Fibroblast of lung (primary cell): ENCODE data around the gene RCOR1. TPM values are rescaled to one million over a fixed set of nuclear protein-coding genes. Genes with fewer than 3 reads are reported as not detected.
A peak's percentile ranks its signal among the peaks of the same experiment; 100 is the strongest.
"Not testable (repeated sequence)": the region's sequence is repeated elsewhere in the genome, so short reads cannot be mapped to it uniquely, and the experiment has no call there.

Source experiments
- DNase-seq, 2 donors: peaks; one replicate each; pipeline versions ENCODE4 v3.0.0 to v3.0.0-alpha.2; 2010; ENCODE audit warnings: low read depth in 2 of 2
- H2AFZ ChIP-seq: 2 replicates; pipeline ENCODE4 v1.5.1; 2012; ENCODE audit warnings: low read length, control low read depth, inconsistent platforms
- H3K27ac ChIP-seq: 2 replicates; pipeline ENCODE4 v1.5.1; 2011; ENCODE audit warnings: low read length, control low read depth; ENCODE audit not compliant: insufficient read depth
- H3K27me3 ChIP-seq: 2 replicates; pipeline ENCODE4 v1.5.1; 2011; ENCODE audit warnings: mild to moderate bottlenecking, low read length; ENCODE audit not compliant: control insufficient read depth, insufficient read depth
- H3K36me3 ChIP-seq: 2 replicates; pipeline ENCODE4 v1.5.1; 2011; ENCODE audit warnings: low read length; ENCODE audit not compliant: control insufficient read depth, insufficient read depth
- H3K4me1 ChIP-seq: 2 replicates; pipeline ENCODE4 v1.5.1; 2011; ENCODE audit warnings: low read length; ENCODE audit not compliant: control insufficient read depth, insufficient read depth; ENCODE audit errors: extremely low read depth
- H3K4me2 ChIP-seq: 2 replicates; pipeline ENCODE4 v1.5.1; 2011; ENCODE audit warnings: low read length, control low read depth; ENCODE audit not compliant: insufficient read depth; ENCODE audit errors: extremely low read depth
- H3K4me3 ChIP-seq, 4 experiments: fragments of 200-600 bp in 1 of 4; sonication (generic) in 1 of 4; replicated peaks in 1 of 4; 2 replicates each; pipeline ENCODE4 v1.5.1; 2011 to 2016; ENCODE audit warnings: low read length in 4 of 4, low read depth in 3 of 4, mild to moderate bottlenecking in 3 of 4, control low read depth in 2 of 4, inconsistent platforms in 1 of 4, mixed read lengths in 1 of 4; ENCODE audit not compliant: insufficient read depth in 1 of 4; ENCODE audit errors: control extremely low read depth in 1 of 4
- H3K79me2 ChIP-seq: 2 replicates; pipeline ENCODE4 v1.5.1; 2012; ENCODE audit warnings: mild to moderate bottlenecking, low read length, inconsistent platforms; ENCODE audit not compliant: control insufficient read depth, insufficient read depth
- H3K9ac ChIP-seq: 2 replicates; pipeline ENCODE4 v1.5.1; 2011; ENCODE audit warnings: mild to moderate bottlenecking, low read length, control low read depth; ENCODE audit not compliant: insufficient read depth
- H3K9me3 ChIP-seq: 2 replicates; pipeline ENCODE4 v1.5.1; 2012; ENCODE audit warnings: low read depth, low read length; ENCODE audit not compliant: control insufficient read depth, insufficient read depth
- H4K20me1 ChIP-seq: 2 replicates; pipeline ENCODE4 v1.5.1; 2011; ENCODE audit warnings: low read length; ENCODE audit not compliant: control insufficient read depth, insufficient read depth; ENCODE audit errors: extremely low read depth
- EZH2 ChIP-seq: IDR thresholded peaks from 2 replicates; pipeline ENCODE4 v1.5.1; 2012; ENCODE audit warnings: low read length, control low read depth, mild to moderate bottlenecking; ENCODE audit errors: missing control alignments
- polyA plus RNA-seq, 2 donors: library from polyadenylated mRNA; depleted of rRNA in 1 of 2; stranded (reverse) in 1 of 2; unstranded in 1 of 2; fragments of >200 nt; gene quantifications; 2 replicates each; pipeline ENCODE4 v1.2.1, GENCODE V29; 2011 to 2012; ENCODE audit warnings: missing spikeins in 1 of 2
- total RNA-seq: library from RNA; depleted of rRNA; stranded (reverse); fragments of >200 nt; gene quantifications from 2 replicates; pipeline ENCODE4 v1.2.1, GENCODE V29; 2014
- TF ChIP-seq, protein P1 (sequence below), 2 donors: IDR thresholded peaks in 1 of 2; conservative IDR thresholded peaks in 1 of 2; 1 replicate in 1 of 2; 2 replicates in 1 of 2; pipeline ENCODE4 v1.5.1; 2011 to 2012; ENCODE audit warnings: low read length in 2 of 2, control low read depth in 1 of 2, inconsistent platforms in 1 of 2, low read depth in 1 of 2, mild to moderate bottlenecking in 1 of 2

The RCOR1 gene
- total and polyA plus RNA-seq, 2 donors (not counting 1 experiment from before 2014, with no cell fraction given): 11.4 to 19.6 TPM

DNA sequence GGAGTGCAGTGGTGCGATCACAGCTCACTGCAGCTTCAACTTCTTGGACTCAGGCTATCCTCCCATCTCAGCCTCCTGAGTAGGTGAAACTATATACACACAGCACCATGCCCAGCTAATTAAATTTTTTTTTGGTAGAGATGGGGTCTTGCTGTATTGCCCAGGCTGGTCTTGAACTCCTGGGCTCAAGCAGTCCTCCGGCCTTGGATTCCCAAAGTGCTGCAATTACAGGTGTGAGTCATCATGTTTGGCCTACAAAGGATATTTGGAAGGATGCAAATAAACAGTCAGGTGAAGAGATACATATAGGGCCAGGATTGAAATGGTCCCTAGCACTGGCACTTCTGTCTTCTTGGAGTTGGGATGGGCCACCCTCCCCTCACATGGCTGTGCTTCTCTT is 23.9 kb downstream of the RCOR1 start:
- H3K9me3 ChIP-seq: no peaks in the 10 kb centered on the region
- H3K27ac ChIP-seq: no peak overlapping the region
- H3K9ac ChIP-seq: no peak overlapping the region
- TF ChIP-seq EZH2: no peak
- TF ChIP-seq, protein P1, sequence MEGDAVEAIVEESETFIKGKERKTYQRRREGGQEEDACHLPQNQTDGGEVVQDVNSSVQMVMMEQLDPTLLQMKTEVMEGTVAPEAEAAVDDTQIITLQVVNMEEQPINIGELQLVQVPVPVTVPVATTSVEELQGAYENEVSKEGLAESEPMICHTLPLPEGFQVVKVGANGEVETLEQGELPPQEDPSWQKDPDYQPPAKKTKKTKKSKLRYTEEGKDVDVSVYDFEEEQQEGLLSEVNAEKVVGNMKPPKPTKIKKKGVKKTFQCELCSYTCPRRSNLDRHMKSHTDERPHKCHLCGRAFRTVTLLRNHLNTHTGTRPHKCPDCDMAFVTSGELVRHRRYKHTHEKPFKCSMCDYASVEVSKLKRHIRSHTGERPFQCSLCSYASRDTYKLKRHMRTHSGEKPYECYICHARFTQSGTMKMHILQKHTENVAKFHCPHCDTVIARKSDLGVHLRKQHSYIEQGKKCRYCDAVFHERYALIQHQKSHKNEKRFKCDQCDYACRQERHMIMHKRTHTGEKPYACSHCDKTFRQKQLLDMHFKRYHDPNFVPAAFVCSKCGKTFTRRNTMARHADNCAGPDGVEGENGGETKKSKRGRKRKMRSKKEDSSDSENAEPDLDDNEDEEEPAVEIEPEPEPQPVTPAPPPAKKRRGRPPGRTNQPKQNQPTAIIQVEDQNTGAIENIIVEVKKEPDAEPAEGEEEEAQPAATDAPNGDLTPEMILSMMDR (conservative IDR thresholded peaks at IDR 0.05 in 1 of 2, IDR thresholded peaks at IDR 0.05 in 1 of 2; ENCODE audit: low read depth in 1 of 2, low read length in 2 of 2): no peak
- H3K4me2 ChIP-seq: no peak overlapping the region
- DNase-seq: no peak
- H3K79me2 ChIP-seq: peaks cover 40% of the 10 kb centered on the region
- no peak overlapping the region for H3K4me3 ChIP-seq
- H3K4me1 ChIP-seq: peaks cover 2% of the 10 kb centered on the region
- no peak overlapping the region for H2AFZ ChIP-seq
- H4K20me1 ChIP-seq: no peaks in the 10 kb centered on the region
- H3K27me3 ChIP-seq: no peaks in the 10 kb centered on the region
- no peaks in the 10 kb centered on the region for H3K36me3 ChIP-seq

DNA sequence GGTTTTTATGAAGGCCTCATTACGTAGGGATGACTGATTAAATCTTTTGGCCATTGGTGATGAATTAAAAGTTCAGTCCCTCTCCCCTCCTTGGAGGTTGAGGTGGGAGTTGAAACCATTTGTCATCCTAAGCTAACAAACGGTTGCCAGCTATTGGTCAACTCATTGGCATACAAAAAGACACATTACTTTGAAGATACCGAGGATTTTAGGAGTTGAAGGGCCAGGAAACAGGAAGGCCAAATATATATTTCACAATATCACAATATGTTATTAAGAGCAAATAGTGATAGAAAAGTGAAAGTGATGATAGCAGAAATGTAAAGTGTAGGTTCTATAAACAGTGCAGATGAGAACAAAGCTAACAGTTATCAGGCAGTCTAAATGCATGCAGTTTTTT is 24.4 kb downstream of the RCOR1 start:
- Histone ChIP-seq H4K20me1 (no peaks in the 10 kb centered on the region), H3K4me3 (no peak overlapping the region), H3K79me2 (peaks cover 39% of the 10 kb centered on the region), H3K36me3 (no peaks in the 10 kb centered on the region), H3K27me3 (no peaks in the 10 kb centered on the region), H3K4me2 (peak overlapping the region; percentile 51), H2AFZ (no peak overlapping the region), H3K4me1 (peaks cover 2% of the 10 kb centered on the region), H3K27ac (no peak overlapping the region), H3K9me3 (no peaks in the 10 kb centered on the region), H3K9ac (no peak overlapping the region)
- TF ChIP-seq EZH2: no peak
- TF ChIP-seq, protein P1 (conservative IDR thresholded peaks at IDR 0.05 in 1 of 2, IDR thresholded peaks at IDR 0.05 in 1 of 2; ENCODE audit: low read depth in 1 of 2, low read length in 2 of 2): no peak
- DNase-seq: peak in 1 of 2 donors; percentile 42

DNA sequence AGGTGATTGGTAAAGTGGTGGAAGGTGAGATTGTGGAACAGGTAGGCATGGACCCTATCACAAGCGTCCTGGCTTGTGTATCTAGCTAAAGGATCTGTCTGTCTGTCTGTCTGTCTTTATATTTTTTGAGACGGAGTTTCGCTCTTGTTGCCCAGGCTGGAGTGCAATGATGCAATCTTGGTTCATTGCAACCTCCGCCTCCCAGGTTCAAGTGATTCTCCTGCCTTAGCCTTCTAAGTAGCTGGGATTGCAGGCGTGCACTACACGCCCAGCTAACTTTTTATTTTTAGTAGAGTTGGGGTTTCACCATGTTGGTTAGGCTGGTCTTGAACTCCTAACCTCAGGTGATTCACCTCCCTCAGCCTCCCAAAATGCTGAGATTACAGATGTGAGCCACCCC is 26.6 kb downstream of the RCOR1 start:
- H4K20me1 ChIP-seq, H3K27me3 ChIP-seq, H2AFZ ChIP-seq, H3K27ac ChIP-seq, H3K36me3 ChIP-seq, H3K9ac ChIP-seq, DNase-seq, H3K9me3 ChIP-seq, H3K4me2 ChIP-seq, H3K4me1 ChIP-seq, H3K4me3 ChIP-seq: not testable (repeated sequence)
- H3K79me2 ChIP-seq: peaks cover 35% of the 10 kb centered on the region
